Osteocyte (in vitro differentiated cells): ENCODE measurements around the gene BMAL1. TPM values are rescaled to one million over a fixed set of nuclear protein-coding genes. Genes with fewer than 3 reads are reported as not detected.

ENCODE experiments used
- DNase-seq: peaks from one replicate; pipeline ENCODE4 v3.0.0; 2021; ENCODE audit warnings: mixed read lengths; ENCODE audit not compliant: unreplicated experiment; ENCODE audit errors: extremely low spot score
- H3K27ac Mint-ChIP-seq: one replicate; pipeline ENCODE4 v1.8.0; 2021; ENCODE audit warnings: mild to moderate bottlenecking, mixed read lengths; ENCODE audit not compliant: unreplicated experiment
- H3K27me3 Mint-ChIP-seq: one replicate; pipeline ENCODE4 v1.8.0; 2021; ENCODE audit warnings: mixed read lengths; ENCODE audit not compliant: unreplicated experiment
- H3K36me3 Mint-ChIP-seq: one replicate; pipeline ENCODE4 v1.8.0; 2021; ENCODE audit warnings: mixed read lengths; ENCODE audit not compliant: unreplicated experiment
- H3K4me1 Mint-ChIP-seq: one replicate; pipeline ENCODE4 v1.8.0; 2021; ENCODE audit warnings: mixed read lengths; ENCODE audit not compliant: unreplicated experiment
- H3K4me3 Mint-ChIP-seq: one replicate; pipeline ENCODE4 v1.8.0; 2021; ENCODE audit warnings: mild to moderate bottlenecking, moderate library complexity, mixed read lengths; ENCODE audit not compliant: unreplicated experiment
- H3K9me3 Mint-ChIP-seq: one replicate; pipeline ENCODE4 v1.8.0; 2021; ENCODE audit warnings: mixed read lengths; ENCODE audit not compliant: unreplicated experiment
- CTCF ChIP-seq: fragments of 200-600 bp; sonication (generic); IDR thresholded peaks from 2 replicates; pipeline ENCODE4 v1.5.0; 2021; ENCODE audit warnings: antibody characterized with exemption, mild to moderate bottlenecking, moderate library complexity
- total RNA-seq: library from RNA; stranded (reverse); gene quantifications from 2 replicates; pipeline ENCODE4 v1.2.1, GENCODE V29; 2021

Gene BMAL1
- total RNA-seq, 1 donor from 2014 or later, result 25.3 TPM

GRCh38 chr11:13233173-13233745 is 44.3 kb upstream of the BMAL1 start:
- Mint-ChIP-seq H3K36me3 (no peaks in the 10 kb centered on the region), H3K27me3 (peaks cover 3% of the 10 kb centered on the region), H3K4me1 (no peaks in the 10 kb centered on the region), H3K4me3 (no peak overlapping the region), H3K27ac (no peak overlapping the region), H3K9me3 (no peaks in the 10 kb centered on the region)
- no peak for TF ChIP-seq CTCF
- no peak for DNase-seq

- DNase-seq, result no peak
- no peak overlapping the region for H3K27ac Mint-ChIP-seq
- H3K36me3 Mint-ChIP-seq, result no peaks in the 10 kb centered on the region
- no peak for TF ChIP-seq CTCF
- H3K4me3 Mint-ChIP-seq, result no peak overlapping the region
- H3K4me1 Mint-ChIP-seq, result no peaks in the 10 kb centered on the region
- H3K9me3 Mint-ChIP-seq, result no peaks in the 10 kb centered on the region
- peaks cover 3% of the 10 kb centered on the region for H3K27me3 Mint-ChIP-seq
Observed at GRCh38 chr11:13235895-13236294, 41.7 kb upstream of the BMAL1 start.

GRCh38 chr11:13236626-13237025 is 41.0 kb upstream of the BMAL1 start:
- Mint-ChIP-seq H3K27ac (no peak overlapping the region), H3K4me1 (no peaks in the 10 kb centered on the region), H3K27me3 (peaks cover 3% of the 10 kb centered on the region), H3K9me3 (no peaks in the 10 kb centered on the region), H3K36me3 (no peaks in the 10 kb centered on the region), H3K4me3 (no peak overlapping the region)
- no peak for DNase-seq
- TF ChIP-seq CTCF, result no peak

- H3K4me3 Mint-ChIP-seq, result no peak overlapping the region
Observed at GRCh38 chr11:13237761-13238160, 39.8 kb upstream of the BMAL1 start.

More at GRCh38 chr11:13237761-13238160, 39.8 kb upstream of the BMAL1 start:
- no peaks in the 10 kb centered on the region for H3K36me3 Mint-ChIP-seq
- no peak for TF ChIP-seq CTCF
- H3K4me1 Mint-ChIP-seq, result no peaks in the 10 kb centered on the region
- H3K27me3 Mint-ChIP-seq, result peaks cover 5% of the 10 kb centered on the region
- DNase-seq, result no peak
- H3K9me3 Mint-ChIP-seq, result no peaks in the 10 kb centered on the region
- H3K27ac Mint-ChIP-seq, result no peak overlapping the region
